OCI-M2 (cell line): ENCODE results near the gene FDX1.

ENCODE experiments used
- DNase-seq: peaks from one replicate; lab custom pipeline; 2025; ENCODE audit not compliant: unreplicated experiment; lab: John Stamatoyannopoulos, UW

Gene FDX1

DNA sequence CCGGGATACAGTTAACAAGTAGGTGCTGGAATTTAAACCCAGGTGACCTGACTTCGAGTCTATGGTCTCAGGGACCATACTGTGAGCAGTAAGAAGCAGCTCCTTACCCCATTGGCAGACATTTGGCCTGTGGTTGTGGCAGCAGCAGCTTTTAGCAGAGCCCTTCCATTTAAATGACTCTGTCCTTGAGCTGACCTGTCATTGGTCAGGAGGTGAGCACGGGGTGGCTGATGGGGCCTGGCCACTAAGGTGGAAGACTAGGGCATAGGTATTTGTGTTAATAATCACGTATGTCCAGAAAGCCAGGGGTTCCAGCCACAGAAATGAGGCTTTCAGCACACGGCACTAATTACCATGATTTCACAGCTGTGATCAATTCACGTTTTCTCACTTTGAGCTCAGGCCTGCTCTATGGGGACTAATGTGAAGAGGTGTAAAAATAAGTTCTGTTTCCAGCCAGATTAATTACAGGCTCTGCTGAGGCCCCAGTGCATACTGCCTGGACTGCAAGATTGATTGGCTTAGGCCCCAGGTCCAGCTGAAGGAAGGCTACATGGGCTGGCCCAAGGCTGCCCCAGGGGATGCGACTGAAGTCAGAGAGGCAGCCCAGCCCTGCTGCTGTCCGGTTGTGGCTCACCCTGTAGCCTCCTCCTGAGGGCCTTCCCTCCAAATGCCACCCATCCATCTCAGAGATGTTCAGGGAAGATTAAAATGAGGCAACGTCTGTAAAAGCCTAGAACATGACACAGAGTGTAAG is 76.0 kb downstream of the FDX1 start:
- DNase-seq, result no peak

GRCh38 chr11:110507328-110507727 is 77.6 kb downstream of the FDX1 start:
- no peak for DNase-seq

DNA sequence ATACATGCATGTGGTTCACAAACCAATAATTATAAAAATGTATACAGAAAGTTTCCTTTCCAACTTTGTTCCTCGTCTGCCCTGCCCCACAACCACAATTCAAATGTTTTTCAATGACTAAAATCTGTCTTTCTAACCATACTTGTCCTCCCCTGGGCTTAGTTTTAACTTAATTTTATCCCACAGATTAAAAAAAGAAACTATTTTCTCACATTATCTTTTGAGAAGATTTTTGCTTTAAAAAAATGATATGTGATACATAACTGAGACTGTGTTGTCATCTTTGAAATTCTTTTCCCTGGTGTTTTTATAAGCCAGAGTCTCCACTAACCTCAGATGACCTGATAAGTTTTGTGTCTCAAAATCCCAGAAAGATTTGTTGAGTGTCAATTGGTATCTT is 79.0 kb downstream of the FDX1 start:
- no peak for DNase-seq

DNA sequence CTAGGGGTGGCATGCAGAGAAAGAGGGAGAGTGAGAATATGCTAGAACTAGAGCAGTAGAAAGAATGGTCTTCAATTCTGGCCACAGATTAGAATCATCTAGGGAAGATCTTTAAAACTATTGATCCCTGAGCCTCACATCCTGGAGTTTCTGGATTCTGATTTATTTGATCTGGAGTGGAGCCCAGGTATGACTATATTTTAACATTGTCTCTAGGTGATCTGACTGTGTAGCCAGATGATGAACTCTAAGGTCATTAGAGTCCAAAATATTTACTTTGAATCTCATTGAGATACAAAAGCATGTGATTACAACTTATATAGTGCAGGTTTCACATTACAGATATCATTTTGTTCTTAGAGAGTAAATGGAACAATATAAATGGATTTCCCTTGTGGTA is 79.7 kb downstream of the FDX1 start:
- no peak for DNase-seq

DNA sequence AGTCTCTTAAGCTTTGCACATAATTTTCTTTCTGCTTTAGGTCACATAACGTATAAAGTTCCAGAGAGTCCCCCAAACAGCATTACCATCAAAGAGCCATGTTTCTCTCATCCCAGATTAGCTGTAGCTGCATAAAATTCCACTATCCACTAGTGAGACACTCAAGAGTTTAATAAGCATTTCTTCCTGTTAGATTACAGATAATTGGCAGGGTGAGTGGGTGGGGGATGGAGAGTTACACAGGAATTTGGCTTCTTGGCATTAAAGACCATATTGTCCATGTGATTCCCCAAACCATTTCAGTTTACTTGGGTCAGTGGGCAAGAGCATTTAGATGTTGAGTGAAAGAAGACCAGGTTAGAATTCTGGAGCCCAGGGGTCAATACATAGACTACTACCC is 82.3 kb downstream of the FDX1 start:
- no peak for DNase-seq

- no peak for DNase-seq
Observed at GRCh38 chr11:110513259-110513801, 83.6 kb downstream of the FDX1 start.

DNA sequence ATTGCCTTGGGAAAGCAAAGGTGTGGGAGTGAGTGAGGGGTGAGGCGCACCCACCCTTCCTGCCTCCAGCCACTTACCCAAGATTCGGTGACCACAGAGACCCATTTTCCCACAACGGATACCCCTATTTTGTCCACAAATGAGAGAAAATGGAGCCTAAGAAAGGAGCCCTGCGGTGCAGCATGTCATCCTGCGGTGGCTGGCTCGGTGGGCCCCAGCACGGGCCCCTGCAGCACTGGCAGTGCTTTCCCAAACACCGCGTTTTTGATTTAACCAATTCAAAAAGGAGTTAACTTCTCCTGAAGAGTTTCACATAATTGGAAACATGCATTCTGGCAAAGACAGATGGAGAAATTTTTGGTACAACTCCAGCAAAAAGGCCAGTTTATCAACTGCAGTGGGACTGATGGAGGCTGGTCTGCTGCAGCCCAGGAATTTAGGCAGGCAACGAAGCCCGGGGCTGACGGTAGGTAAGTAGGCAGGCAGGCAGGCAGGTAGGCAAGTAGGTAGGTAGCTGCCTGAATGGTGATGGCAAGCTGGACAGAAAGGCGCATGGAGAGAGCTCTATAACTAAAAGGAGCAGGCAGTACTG is 84.2 kb downstream of the FDX1 start:
- no peak for DNase-seq
